H1 (cell line): ENCODE measurements around the gene GFOD1. TPM values are rescaled to one million over a fixed set of nuclear protein-coding genes. Genes with fewer than 3 reads are reported as not detected.

Source experiments
- BACH1 ChIP-seq: IDR thresholded peaks from 2 replicates; pipeline ENCODE4 v1.6.1; 2012; ENCODE audit warnings: low read length, improper control_type of control experiment
- BCL11A ChIP-seq, 2 experiments: IDR thresholded peaks; one replicate each; pipeline ENCODE4 v1.6.1; 2011; ENCODE audit warnings: low read depth in 2 of 2, low read length in 2 of 2, mild to moderate bottlenecking in 2 of 2
- CEBPB ChIP-seq: IDR thresholded peaks from 2 replicates; pipeline ENCODE4 v1.6.1; 2012; ENCODE audit warnings: low read depth, low read length
- NRF1 ChIP-seq: IDR thresholded peaks from 2 replicates; pipeline ENCODE4 v1.6.1; 2011; ENCODE audit warnings: mild to moderate bottlenecking, low read depth, low read length, improper control_type of control experiment
- SP1 ChIP-seq: IDR thresholded peaks from 2 replicates; pipeline ENCODE4 v1.6.1; 2011; ENCODE audit warnings: low read depth, low read length
- polyA plus RNA-seq, 7 experiments: library from polyadenylated mRNA; depleted of rRNA in 3 of 7; stranded (reverse) in 5 of 7; unstranded in 2 of 7; fragments of >200 nt in 5 of 7; fragments of 200-250 nt in 2 of 7; gene quantifications; 1 replicate in 5 of 7; 2 replicates in 1 of 7; 4 replicates in 1 of 7; pipeline versions ENCODE4 v1.2.1 to v1.2.3, GENCODE V29; 2011 to 2013; ENCODE audit warnings: missing spikeins in 2 of 7, mixed read lengths in 2 of 7
- total RNA-seq: library from RNA; stranded (reverse); fragmentation: NEBNext Ultra II Directional; extraction: Animal tissue kit (Norgen Biotek cat#: 25700); gene quantifications from 2 replicates; pipeline ENCODE4 v1.2.1, GENCODE V29; 2021

Gene GFOD1
- total and polyA plus RNA-seq, 2 of the 8 experiments (the other 6 are each of a cell fraction or from before 2014, with no cell fraction given), result 2.5 to 8.8 TPM

- no peak for TF ChIP-seq NRF1
- TF ChIP-seq BACH1, result no peak
- no peak for TF ChIP-seq SP1
- TF ChIP-seq CEBPB, result no peak
- TF ChIP-seq BCL11A (IDR thresholded peaks at IDR 0.05; ENCODE audit: low read depth in 2 of 2, low read length in 2 of 2), result no peak
These were observed 25.5 kb upstream of the GFOD1 start (continued) for GRCh38 chr6:13512900-13513299.
